ENCODE results near the gene PSMG4.
A peak's percentile ranks its signal among the peaks of the same experiment; 100 is the strongest.

Gene PSMG4

GRCh38 chr6:3283641-3284435 is 25.1 kb downstream of the PSMG4 start:
- Mint-ChIP-seq H3K4me1 (ENCODE audit: low read depth) (peaks cover 3% of the 10 kb centered on the region), H3K27me3 (no peaks in the 10 kb centered on the region), H3K9me3 (no peaks in the 10 kb centered on the region), H3K27ac (no peak overlapping the region), H3K36me3 (ENCODE audit: low read depth) (peaks cover 17% of the 10 kb centered on the region), H3K4me3 (no peak overlapping the region)
- no peak for DNase-seq

DNA sequence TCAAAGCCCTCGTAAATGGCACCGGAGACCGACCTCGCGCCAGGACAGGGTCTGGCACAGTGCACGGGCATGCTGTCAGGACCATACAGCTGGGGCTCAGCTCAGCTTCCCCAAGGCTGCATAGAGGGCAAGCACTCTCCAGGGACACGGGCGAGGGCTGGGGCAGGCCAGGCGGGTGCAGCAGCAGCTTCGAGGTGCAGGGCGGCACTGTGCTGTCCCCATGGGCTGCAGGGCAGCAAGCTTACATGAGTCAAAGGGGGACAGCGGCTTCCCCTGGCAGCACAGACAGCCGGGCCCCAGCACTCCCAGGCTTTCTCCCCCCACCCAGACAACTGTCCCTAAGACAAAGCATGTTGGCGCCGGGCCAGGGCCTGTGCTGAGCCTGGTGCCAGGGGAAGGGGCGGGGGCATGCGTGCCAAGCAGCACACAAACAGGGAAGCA is 25.7 kb downstream of the PSMG4 start:
- Mint-ChIP-seq H3K4me3 (no peak overlapping the region), H3K27me3 (no peaks in the 10 kb centered on the region), H3K4me1 (ENCODE audit: low read depth) (peaks cover 3% of the 10 kb centered on the region), H3K9me3 (no peaks in the 10 kb centered on the region), H3K27ac (no peak overlapping the region), H3K36me3 (ENCODE audit: low read depth) (peaks cover 17% of the 10 kb centered on the region)
- no peak for DNase-seq

DNA sequence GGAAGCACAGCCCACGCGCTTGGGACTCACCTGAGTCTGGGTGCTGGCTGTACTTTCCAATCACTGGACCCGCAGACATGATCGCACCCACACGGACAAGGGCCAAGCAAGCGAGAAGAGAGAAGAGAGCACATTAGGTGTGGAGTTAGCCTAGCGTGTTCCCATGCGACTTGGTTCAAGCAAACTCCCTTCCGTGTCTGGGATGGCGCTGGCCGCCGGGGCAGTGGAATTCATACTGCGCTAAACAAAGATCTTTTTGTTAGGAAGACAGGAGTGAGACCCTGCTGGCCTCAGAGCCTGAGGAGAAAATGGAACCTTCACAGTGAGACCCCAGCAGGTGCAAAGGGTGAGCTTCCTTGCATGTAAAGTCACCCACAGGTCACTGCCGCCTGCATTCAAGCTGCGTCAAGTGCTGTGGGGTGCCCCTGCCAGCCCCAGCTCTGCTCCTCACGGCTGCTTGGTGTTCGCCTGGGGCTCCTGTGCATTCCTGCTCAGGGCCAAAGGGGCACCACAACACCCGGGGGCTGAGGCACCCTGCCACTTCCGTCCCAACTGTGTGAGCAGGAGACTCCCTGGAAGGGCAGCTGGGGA is 26.4 kb downstream of the PSMG4 start:
- Mint-ChIP-seq H3K27ac (no peak overlapping the region), H3K4me1 (ENCODE audit: low read depth) (no peaks in the 10 kb centered on the region), H3K27me3 (no peaks in the 10 kb centered on the region), H3K9me3 (no peaks in the 10 kb centered on the region), H3K4me3 (no peak overlapping the region), H3K36me3 (ENCODE audit: low read depth) (peaks cover 14% of the 10 kb centered on the region)
- DNase-seq, result no peak

- no peaks in the 10 kb centered on the region for H3K9me3 Mint-ChIP-seq
- H3K27ac Mint-ChIP-seq, result no peak overlapping the region
- H3K4me3 Mint-ChIP-seq, result no peak overlapping the region
- H3K36me3 Mint-ChIP-seq (ENCODE audit: low read depth), result peaks cover 14% of the 10 kb centered on the region
- DNase-seq, result no peak
- no peaks in the 10 kb centered on the region for H3K4me1 Mint-ChIP-seq (ENCODE audit: low read depth)
- H3K27me3 Mint-ChIP-seq, result no peaks in the 10 kb centered on the region
Observed at GRCh38 chr6:3285732-3286131, 27.0 kb downstream of the PSMG4 start.

- H3K4me1 Mint-ChIP-seq (ENCODE audit: low read depth), result no peaks in the 10 kb centered on the region
- peaks cover 8% of the 10 kb centered on the region for H3K36me3 Mint-ChIP-seq (ENCODE audit: low read depth)
- no peaks in the 10 kb centered on the region for H3K27me3 Mint-ChIP-seq
- H3K9me3 Mint-ChIP-seq, result no peaks in the 10 kb centered on the region
- no peak for DNase-seq
- no peak overlapping the region for H3K4me3 Mint-ChIP-seq
- no peak overlapping the region for H3K27ac Mint-ChIP-seq
Observed at GRCh38 chr6:3286641-3287171, 28.0 kb downstream of the PSMG4 start.

- Mint-ChIP-seq H3K36me3 (ENCODE audit: low read depth) (peaks cover 6% of the 10 kb centered on the region), H3K4me3 (no peak overlapping the region), H3K27me3 (no peaks in the 10 kb centered on the region), H3K27ac (no peak overlapping the region), H3K4me1 (ENCODE audit: low read depth) (no peaks in the 10 kb centered on the region), H3K9me3 (no peaks in the 10 kb centered on the region)
- DNase-seq, result peak; percentile 7
Observed at GRCh38 chr6:3287308-3287707, 28.6 kb downstream of the PSMG4 start.

DNA sequence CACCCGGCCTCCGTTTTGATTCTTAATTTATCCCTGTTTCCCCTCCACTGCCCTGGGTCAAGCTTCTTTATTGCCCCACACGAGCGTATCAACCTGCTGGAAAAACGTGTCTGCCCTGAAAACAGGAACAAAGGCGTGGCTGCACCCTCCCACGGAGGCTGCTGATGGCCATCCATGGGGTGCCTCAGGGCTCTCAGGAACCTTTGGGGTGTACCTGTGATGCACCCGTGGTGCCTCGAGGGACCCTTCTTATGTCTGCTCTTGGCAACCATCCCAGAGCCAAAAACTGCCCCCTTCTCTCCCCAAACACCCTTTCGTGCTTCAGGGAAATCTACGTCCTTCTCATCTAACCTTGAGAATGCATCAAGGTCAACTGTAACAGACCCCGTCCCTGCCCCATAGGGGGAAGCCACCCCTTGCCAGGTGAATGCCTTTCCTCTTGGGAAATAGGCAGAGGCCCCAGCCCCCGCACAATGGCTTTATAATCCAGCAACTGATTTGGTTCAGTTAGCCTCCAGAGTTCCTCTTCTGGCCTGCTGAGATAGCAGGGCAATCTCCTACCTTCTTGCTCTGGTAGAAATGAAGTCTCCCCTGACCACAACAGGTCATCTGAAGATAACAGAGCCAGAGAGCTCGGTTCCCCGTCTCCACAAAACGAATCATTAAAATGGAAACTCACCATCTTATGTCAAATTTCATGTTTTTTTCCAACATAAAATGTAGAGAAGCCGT is 29.4 kb downstream of the PSMG4 start:
- H3K36me3 Mint-ChIP-seq (ENCODE audit: low read depth), result no peaks in the 10 kb centered on the region
- H3K9me3 Mint-ChIP-seq, result no peaks in the 10 kb centered on the region
- DNase-seq, result peak; percentile 14
- H3K4me3 Mint-ChIP-seq, result no peak overlapping the region
- H3K4me1 Mint-ChIP-seq (ENCODE audit: low read depth), result no peaks in the 10 kb centered on the region
- no peaks in the 10 kb centered on the region for H3K27me3 Mint-ChIP-seq
- peak overlapping the region; percentile 55 for H3K27ac Mint-ChIP-seq

DNA sequence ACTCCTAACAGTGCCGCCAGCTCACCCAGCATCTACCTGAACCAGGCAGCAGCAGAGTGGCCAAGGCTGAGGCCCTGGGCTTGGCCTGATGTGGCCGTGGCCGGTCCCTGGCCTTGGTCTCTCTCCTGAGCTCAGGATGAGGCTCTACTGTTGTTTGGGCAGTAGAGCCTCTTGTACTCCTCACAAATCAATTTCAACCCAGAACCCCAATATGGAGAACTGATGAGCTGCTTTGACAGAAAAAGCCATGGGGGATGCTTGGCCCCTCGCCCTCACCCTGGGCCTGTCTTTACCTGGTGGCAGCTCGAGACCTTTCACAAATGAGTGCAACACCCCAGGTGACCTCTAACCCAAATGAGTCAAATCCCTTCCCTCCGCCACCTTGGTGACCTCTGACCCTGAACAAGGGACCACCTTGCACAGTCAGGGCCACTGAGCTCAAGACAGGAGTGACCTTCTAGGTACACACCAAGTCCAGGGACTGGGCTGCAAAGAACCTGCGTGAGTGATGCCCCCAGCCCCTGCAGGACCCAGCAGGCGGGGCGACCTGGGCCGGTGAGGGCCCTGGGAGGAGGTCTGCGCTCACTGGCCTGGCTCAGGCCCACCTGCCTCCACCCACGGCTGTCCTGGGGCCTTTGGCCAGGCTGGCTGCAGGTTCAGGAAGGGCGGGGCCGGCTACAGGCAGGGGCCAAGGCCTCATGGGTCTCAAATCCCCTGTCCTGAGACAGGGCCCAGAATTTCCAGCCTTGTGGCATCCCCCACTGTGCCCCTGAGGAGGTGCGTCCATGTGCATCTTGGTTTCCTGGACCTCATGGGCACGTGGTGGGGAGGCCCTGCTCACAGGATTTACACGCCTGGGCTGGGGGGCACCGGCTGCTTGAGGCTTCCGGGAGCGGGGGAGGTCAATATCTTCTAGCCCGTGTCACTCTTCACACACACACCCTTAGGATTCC is 30.2 kb downstream of the PSMG4 start:
- Mint-ChIP-seq H3K27ac (no peak overlapping the region), H3K4me3 (no peak overlapping the region), H3K9me3 (no peaks in the 10 kb centered on the region), H3K4me1 (ENCODE audit: low read depth) (no peaks in the 10 kb centered on the region), H3K27me3 (no peaks in the 10 kb centered on the region), H3K36me3 (ENCODE audit: low read depth) (no peaks in the 10 kb centered on the region)
- peak; percentile 25 for DNase-seq

GRCh38 chr6:3289664-3290055 is 30.9 kb downstream of the PSMG4 start:
- H3K9me3 Mint-ChIP-seq, result no peaks in the 10 kb centered on the region
- no peak overlapping the region for H3K4me3 Mint-ChIP-seq
- no peaks in the 10 kb centered on the region for H3K27me3 Mint-ChIP-seq
- H3K27ac Mint-ChIP-seq, result no peak overlapping the region
- DNase-seq, result peak; percentile 12
- H3K4me1 Mint-ChIP-seq (ENCODE audit: low read depth), result no peaks in the 10 kb centered on the region
- H3K36me3 Mint-ChIP-seq (ENCODE audit: low read depth), result no peaks in the 10 kb centered on the region

- no peaks in the 10 kb centered on the region for H3K9me3 Mint-ChIP-seq
- no peak overlapping the region for H3K4me3 Mint-ChIP-seq
- no peak overlapping the region for H3K27ac Mint-ChIP-seq
- H3K27me3 Mint-ChIP-seq, result no peaks in the 10 kb centered on the region
- H3K4me1 Mint-ChIP-seq (ENCODE audit: low read depth), result no peaks in the 10 kb centered on the region
- no peak for DNase-seq
- no peaks in the 10 kb centered on the region for H3K36me3 Mint-ChIP-seq (ENCODE audit: low read depth)
Observed at GRCh38 chr6:3290149-3290930, 31.6 kb downstream of the PSMG4 start.

DNA sequence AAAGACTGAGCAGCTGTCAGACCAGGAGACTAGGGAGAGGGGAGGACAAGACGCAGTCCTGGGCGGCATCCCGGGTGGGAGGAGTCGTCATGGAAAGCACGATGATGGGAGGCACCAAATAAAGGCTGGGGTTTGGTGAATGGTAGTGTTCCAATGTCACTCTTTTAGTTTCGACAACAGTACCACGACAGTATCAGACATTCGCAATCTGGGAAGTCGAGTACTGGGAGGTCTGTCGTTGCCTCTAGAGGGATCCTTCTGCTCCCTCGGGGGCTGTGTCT is 32.1 kb downstream of the PSMG4 start:
- no peaks in the 10 kb centered on the region for H3K27me3 Mint-ChIP-seq
- no peak for DNase-seq
- H3K4me1 Mint-ChIP-seq (ENCODE audit: low read depth), result no peaks in the 10 kb centered on the region
- no peaks in the 10 kb centered on the region for H3K9me3 Mint-ChIP-seq
- no peak overlapping the region for H3K27ac Mint-ChIP-seq
- no peaks in the 10 kb centered on the region for H3K36me3 Mint-ChIP-seq (ENCODE audit: low read depth)
- H3K4me3 Mint-ChIP-seq, result no peak overlapping the region

DNA sequence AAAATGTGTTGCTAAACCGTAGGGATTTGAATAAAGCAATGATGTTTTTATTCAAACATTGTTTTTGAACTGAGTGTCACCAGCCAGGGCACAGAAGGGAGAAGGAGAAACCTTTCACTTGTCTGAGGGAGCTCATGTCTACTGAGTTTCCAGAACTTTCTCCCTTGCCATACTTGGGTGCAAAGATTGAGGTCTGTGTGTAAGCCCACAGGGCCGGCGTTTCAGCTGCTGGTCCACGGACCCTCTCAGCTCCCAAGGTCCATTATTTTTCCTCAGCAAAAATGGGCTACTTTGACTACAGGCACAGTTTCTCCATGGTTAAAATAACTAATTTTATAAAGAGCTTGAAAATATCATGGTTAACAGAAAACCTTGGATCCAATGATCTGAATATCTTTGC is 32.6 kb downstream of the PSMG4 start:
- H3K4me3 Mint-ChIP-seq, result no peak overlapping the region
- no peak for DNase-seq
- H3K27ac Mint-ChIP-seq, result no peak overlapping the region
- no peaks in the 10 kb centered on the region for H3K36me3 Mint-ChIP-seq (ENCODE audit: low read depth)
- no peaks in the 10 kb centered on the region for H3K9me3 Mint-ChIP-seq
- H3K4me1 Mint-ChIP-seq (ENCODE audit: low read depth), result no peaks in the 10 kb centered on the region
- H3K27me3 Mint-ChIP-seq, result no peaks in the 10 kb centered on the region

- no peak overlapping the region for H3K4me3 Mint-ChIP-seq
- no peak for DNase-seq
Observed at GRCh38 chr6:3291987-3292386, 33.2 kb downstream of the PSMG4 start.

More at GRCh38 chr6:3291987-3292386, 33.2 kb downstream of the PSMG4 start:
- Mint-ChIP-seq H3K27ac (no peak overlapping the region), H3K27me3 (no peaks in the 10 kb centered on the region), H3K36me3 (ENCODE audit: low read depth) (no peaks in the 10 kb centered on the region), H3K4me1 (ENCODE audit: low read depth) (no peaks in the 10 kb centered on the region), H3K9me3 (no peaks in the 10 kb centered on the region)

Data from activated T-cell treated with anti-CD3 and anti-CD28 coated beads, Interleukin-2, amount 50 U/mL, for 24 hours (primary cell).